GM12892 (cell line): ENCODE results near the gene C3orf38.
A peak's percentile ranks its signal among the peaks of the same experiment; 100 is the strongest.
"Not testable (repeated sequence)": the region's sequence is repeated elsewhere in the genome, so short reads cannot be mapped to it uniquely, and the experiment has no call there.

Source experiments
- DNase-seq: peaks from one replicate; pipeline ENCODE4 v3.0.0; 2011; ENCODE audit not compliant: insufficient read length
- FAIRE-seq: peaks from 2 replicates; lab custom pipeline; 2011; peaks lifted over from hg19 to GRCh38; lab: Jason Lieb, UNC
- POLR2A ChIP-seq: IDR thresholded peaks from 2 replicates; pipeline ENCODE4 v1.6.1; 2011; ENCODE audit warnings: low read depth, low read length, control low read depth
- POLR2AphosphoS5 ChIP-seq: IDR thresholded peaks from 2 replicates; pipeline ENCODE4 v1.6.1; 2011; ENCODE audit warnings: low read depth, low read length, control low read depth
- TAF1 ChIP-seq: IDR thresholded peaks from 2 replicates; pipeline ENCODE4 v1.6.1; 2011; ENCODE audit warnings: low read depth, mild to moderate bottlenecking, control low read depth, low read length, borderline replicate concordance

C3orf38 gene

DNA sequence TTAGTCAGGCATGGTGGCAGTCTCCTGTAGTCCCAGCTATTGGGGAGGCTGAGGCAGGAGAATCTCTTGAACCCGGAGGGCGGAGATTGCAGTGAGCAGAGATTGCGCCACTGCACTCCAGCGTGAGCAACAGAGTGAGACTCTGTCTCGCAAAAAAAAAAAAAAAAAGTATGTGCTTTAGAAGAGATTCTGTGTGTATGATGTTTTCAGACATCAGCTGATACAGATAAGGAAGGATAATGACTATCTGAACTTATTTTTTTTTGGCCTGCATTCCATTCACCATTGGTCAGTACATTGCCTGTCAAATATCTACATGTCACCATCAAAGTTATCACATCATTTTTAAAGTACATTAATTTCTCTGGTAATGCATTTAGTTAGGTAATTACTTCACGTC is 17.4 kb downstream of the C3orf38 start:
- DNase-seq (no peak), FAIRE-seq (no peak)
- no peak for TF ChIP-seq TAF1
- no peak for TF ChIP-seq POLR2A
- TF ChIP-seq POLR2AphosphoS5: no peak

DNA sequence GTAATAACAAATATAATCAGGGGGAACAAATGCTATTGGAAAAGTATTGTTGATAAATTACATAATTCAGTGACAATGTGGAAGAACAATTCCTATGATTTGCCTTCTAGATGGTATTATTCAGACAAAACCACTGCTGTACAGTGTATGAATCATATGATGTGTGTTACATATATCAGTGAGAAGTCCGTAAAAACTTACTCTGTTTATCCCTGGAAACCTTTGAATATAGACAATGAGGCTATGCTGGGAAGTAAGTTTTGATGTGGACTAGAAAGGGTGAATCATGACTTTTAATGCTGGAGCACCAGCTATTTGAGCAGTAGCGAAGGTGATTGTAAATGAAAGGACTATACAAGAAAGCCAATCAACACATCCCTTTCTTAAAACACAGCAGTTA is 17.9 kb downstream of the C3orf38 start:
- FAIRE-seq: no peak

DNA sequence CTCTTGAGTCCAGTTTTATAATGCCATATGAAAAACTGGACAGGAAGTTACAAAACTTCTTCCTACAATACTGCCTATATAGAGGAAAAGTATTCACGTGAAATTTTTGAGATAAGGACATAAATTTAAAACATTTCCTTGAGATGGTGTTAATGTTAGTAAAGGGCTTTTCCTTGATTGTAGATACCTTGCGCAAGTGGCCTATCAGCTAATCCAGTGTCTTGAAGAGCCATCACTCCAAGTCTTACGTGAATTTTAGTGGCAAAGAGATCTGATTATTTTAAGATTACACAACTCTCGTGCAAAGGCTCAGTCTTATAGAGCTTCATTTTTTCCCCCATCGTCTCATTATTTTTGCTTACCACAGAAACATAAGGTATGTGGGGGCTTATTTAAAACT is 18.4 kb downstream of the C3orf38 start:
- TF ChIP-seq POLR2AphosphoS5: no peak
- TF ChIP-seq POLR2A: no peak
- FAIRE-seq (no peak), DNase-seq (no peak)

More for the DNA sequence above, 17.9 kb downstream of the C3orf38 start:
- TF ChIP-seq POLR2A: no peak
- TF ChIP-seq POLR2AphosphoS5: no peak
- no peak for TF ChIP-seq TAF1
- DNase-seq: no peak

DNA sequence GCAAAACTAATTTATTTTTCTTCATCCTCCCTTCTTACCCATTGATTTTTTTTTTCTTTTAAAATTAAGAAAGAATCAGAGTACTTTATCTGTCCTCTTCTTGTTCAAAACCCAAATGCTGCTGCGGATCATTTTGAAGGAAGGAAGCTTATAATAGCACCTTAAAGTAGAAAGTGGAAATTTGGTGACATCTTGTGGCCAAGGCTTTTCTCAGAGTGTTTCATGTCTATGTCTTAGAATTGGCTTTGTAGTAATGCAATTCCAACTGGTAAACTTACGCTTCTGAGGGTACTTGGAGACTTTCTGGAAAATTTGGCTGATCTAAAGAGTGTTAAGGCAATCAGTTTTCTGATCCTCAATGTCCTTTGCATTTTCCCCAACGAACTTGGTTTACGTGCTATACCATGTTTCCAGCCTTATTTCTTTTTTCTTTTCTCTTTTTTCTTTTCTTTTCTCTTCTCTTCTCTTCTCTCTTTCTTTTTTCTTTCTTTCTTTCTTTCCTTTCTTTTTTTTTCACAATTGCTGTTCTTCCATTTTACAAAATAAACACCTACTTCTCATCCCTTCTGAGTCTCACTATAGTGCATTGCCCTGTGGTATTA is 30.7 kb downstream of the C3orf38 start:
- FAIRE-seq (peak; percentile 36), DNase-seq (no peak)
- TF ChIP-seq POLR2AphosphoS5 (no peak), POLR2A (no peak), TAF1 (no peak)

DNA sequence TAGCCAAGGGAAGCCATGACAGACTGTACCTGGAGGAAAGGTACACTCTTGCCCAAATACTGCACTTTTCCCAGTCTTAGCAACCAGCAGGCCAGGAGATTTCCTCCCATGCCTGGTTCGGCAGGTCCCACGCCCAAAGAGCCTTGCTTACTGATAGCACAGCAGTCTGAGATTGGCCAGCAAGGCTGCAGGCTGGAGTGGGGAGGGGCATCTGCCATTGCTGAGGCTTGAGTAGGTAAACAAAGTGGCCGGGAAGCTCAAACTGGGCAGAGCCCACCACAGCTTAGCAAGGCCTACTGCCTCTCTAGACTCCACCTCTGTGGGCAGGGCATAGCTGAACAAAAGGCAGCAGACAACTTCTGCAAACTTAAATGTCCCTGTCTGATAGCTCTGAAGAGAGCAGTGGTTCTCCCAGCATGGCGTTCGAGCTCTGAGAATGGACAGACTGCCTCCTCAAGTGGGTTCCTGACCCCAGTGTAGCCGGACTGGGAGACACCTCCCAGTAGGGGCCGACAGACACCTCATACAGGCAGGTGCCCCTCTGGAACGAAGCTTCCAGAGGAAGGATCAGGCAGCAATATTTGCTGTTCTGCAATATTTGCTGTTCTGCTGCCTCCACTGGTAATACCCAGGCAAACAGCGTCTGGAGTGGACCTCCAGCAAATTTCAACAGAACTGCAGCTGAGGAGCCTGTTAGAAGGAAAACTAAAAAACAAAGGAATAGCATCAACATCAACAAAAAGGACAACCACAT is 32.6 kb downstream of the C3orf38 start:
- FAIRE-seq, DNase-seq: not testable (repeated sequence)

DNA sequence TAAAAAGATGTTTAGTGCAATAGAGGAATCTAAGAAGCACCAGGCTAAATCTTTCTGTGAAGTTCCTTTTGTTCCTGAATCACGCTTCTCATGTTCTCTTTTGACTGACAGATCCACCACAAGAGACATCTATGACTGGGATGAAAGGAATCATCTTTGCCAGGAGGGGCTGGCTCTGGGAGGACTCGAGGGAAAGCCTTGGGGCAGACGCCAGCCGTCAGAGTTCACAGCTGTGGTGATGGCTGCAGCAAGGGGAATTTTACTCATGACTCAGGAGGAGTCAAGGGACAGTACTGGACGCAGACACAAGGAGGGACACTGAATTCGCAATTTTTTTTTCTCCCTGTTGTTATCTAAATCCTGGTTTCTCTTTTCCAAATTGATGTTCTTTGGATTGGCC is 38.7 kb downstream of the C3orf38 start:
- no peak for TF ChIP-seq POLR2AphosphoS5
- FAIRE-seq: no peak
- DNase-seq: no peak

DNA sequence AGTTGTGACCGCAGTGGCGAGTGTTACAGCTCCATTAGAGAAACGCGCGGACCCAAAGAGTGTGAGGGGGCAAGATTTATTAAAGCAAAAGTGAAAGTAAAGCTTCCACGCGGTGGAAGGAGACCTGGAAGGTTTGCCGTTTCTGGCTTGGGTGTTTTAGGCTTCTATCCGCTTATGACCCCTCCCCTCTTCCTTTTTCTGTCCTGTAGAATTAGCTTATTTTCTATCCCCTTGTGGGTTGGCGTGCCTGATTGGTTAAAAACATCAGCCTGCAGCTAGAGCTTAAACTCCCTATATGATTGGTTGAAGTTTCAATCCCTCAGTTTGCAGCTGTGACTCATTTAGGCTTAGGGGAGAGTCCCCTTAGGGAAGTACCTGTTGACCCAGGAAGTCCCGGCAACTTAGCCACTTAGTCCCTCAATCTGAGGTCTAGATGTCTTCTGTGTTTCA is 39.6 kb downstream of the C3orf38 start:
- peak; percentile 81 for FAIRE-seq
- TF ChIP-seq TAF1 (no peak), POLR2AphosphoS5 (no peak), POLR2A (no peak)
- no peak for DNase-seq

DNA sequence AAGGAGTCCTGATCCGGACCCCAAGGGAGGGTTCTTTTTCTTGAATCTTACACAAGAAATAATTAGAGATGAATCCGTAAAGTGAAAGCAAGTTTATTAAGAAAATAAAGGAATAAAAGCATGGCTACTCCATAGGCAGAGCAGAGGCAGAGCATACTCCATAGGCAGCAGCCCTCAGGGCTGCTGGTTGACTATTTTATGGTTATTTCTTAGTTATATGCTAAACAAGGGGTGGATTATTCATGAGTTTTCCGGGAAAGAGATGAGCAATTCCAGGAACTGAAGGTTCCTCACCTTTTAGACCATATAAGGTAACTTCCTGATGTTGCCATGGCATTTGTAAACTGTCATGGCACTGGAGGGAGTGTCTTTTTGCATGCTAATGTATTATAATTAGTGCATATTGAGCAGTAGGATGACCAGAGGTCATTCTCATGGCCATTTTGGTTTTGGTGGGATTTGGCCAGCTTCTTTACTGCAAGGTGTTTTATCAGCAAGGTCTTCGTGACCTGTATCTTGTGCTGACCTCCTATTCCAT is 42.2 kb downstream of the C3orf38 start:
- no peak for TF ChIP-seq POLR2AphosphoS5
- TF ChIP-seq POLR2A: no peak
- TF ChIP-seq TAF1: no peak
- DNase-seq (no peak), FAIRE-seq (no peak)

DNA sequence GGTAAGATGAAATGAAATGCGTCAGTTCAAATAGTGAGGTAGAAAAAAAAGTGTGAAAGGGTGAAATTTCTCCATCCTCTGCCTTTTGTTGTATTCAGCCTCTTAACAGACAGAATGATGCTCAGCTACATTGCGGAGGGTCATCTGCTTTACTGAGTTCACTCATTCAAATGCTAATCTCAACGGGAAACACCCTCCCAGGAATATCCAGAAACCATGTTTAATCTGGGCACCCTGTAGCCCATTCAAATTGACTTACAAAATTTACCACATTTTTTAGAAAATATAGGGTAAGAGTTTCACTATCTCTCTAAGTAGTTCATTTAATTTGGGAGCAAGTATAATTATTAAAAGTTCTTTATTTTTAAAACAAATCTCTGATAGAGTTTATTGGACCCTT is 42.9 kb downstream of the C3orf38 start:
- TF ChIP-seq TAF1: no peak
- TF ChIP-seq POLR2A: no peak
- no peak for TF ChIP-seq POLR2AphosphoS5
- no peak for FAIRE-seq
- DNase-seq: no peak

DNA sequence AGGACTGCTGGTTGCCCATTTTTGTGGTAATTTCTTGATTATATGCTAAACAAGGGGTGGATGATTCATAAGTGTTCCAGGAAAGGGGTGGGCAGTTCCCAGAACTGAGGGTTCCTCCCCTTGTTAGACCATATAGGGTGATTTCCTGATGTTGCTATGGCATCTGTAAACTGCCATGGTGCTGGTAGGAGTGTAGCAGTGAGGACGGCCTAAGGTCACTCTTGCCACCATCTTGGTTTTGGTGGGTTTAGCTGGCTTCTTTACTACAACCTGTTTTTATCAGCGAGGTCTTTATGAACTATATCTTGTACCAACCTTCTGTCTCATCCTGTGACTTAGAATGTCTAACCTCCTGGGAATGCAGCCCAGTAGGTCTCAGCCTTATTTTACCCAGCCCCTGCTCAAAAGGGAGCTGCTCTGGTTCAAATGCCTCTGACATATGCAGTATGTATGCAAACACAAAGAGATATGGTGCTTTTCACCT is 46.2 kb downstream of the C3orf38 start:
- DNase-seq (no peak), FAIRE-seq (peak; percentile 30)
- TF ChIP-seq POLR2A: no peak
- TF ChIP-seq POLR2AphosphoS5: no peak
- TF ChIP-seq TAF1: no peak

DNA sequence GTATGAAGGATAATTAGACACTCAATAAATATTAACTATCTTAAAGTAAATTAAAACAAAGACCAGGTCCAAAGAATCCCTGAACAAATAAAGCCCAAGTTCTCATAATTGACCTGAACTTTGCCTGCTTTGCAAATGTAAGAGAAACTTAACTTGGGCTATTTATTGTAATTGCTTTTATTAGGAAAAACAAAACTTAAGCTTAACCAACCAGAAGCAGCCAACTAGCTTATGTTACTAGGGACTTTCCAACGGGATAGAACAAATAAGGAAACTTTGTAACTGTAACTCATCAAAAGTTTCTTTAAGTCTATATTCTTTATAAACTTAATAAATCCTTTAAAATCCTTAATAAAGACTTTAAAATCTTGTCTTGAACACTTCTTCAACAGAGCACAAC is 48.4 kb downstream of the C3orf38 start:
- DNase-seq (no peak), FAIRE-seq (no peak)
- no peak for TF ChIP-seq POLR2A
- no peak for TF ChIP-seq TAF1
- no peak for TF ChIP-seq POLR2AphosphoS5

DNA sequence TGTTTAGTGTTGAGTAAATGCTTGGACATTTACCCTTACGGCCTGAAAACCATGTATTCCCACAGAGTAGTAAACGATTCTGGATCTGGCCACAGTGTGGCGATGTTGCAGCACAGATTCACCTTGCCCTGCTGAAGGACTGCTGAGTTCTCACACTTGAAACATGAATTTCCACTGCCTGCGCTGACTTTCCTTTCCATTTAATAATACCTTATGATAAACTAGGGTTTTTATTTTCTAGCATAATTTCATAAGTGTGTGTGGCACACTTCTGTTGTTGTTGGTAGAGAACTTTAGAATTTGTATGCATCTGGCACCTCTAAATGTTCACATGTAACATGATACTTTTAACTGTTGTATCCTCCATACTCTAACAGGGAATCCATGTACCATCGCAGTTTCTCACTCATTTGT is 53.9 kb downstream of the C3orf38 start:
- FAIRE-seq: peak; percentile 97
- no peak for TF ChIP-seq POLR2A
- no peak for TF ChIP-seq POLR2AphosphoS5
- TF ChIP-seq TAF1: no peak
- DNase-seq: peak; percentile 20
